C4-2B (cell line): ENCODE results near the gene ZNF653.

ENCODE experiments used
- CTCF ChIP-seq: fragments of 450-650 bp; conservative IDR thresholded peaks from 2 replicates; pipeline ENCODE4 v1.5.1; 2017; ENCODE audit warnings: mild to moderate bottlenecking
- ZFX ChIP-seq: fragments of 450-650 bp; IDR thresholded peaks from 2 replicates; pipeline ENCODE4 v1.6.1; 2017

- TF ChIP-seq CTCF = no peak
- TF ChIP-seq ZFX = no peak
Observed at GRCh38 chr19:11483366-11484111, 22.1 kb downstream of the ZNF653 start.
